Endothelial cell (in vitro differentiated cells): ENCODE measurements around the gene LGR6. TPM values are rescaled to one million over a fixed set of nuclear protein-coding genes. Genes with fewer than 3 reads are reported as not detected.

ENCODE experiments used
- DNase-seq: peaks from one replicate; pipeline ENCODE4 v3.0.0; 2021; ENCODE audit warnings: low spot score
- H3K27ac Mint-ChIP-seq: one replicate; pipeline ENCODE4 v1.8.0; 2021; ENCODE audit warnings: mixed read lengths, inconsistent platforms; ENCODE audit not compliant: unreplicated experiment
- H3K27me3 Mint-ChIP-seq: one replicate; pipeline ENCODE4 v1.8.0; 2021; ENCODE audit warnings: mild to moderate bottlenecking, moderate library complexity, mixed read lengths, inconsistent platforms; ENCODE audit not compliant: unreplicated experiment
- H3K36me3 Mint-ChIP-seq: one replicate; pipeline ENCODE4 v1.8.0; 2021; ENCODE audit warnings: mild to moderate bottlenecking, low read depth, mixed read lengths, inconsistent platforms; ENCODE audit not compliant: unreplicated experiment
- H3K4me1 Mint-ChIP-seq: one replicate; pipeline ENCODE4 v1.8.0; 2021; ENCODE audit warnings: mild to moderate bottlenecking, mixed read lengths, inconsistent platforms; ENCODE audit not compliant: unreplicated experiment
- H3K4me3 Mint-ChIP-seq: one replicate; pipeline ENCODE4 v1.8.0; 2021; ENCODE audit warnings: mild to moderate bottlenecking, mixed read lengths, inconsistent platforms; ENCODE audit not compliant: unreplicated experiment
- H3K9me3 Mint-ChIP-seq: one replicate; pipeline ENCODE4 v1.8.0; 2021; ENCODE audit warnings: mixed read lengths, inconsistent platforms; ENCODE audit not compliant: unreplicated experiment
- CTCF ChIP-seq: fragments of 200-600 bp; sonication (generic); IDR thresholded peaks from one replicate; pipeline ENCODE4 v1.5.0; 2021; ENCODE audit warnings: antibody characterized with exemption; ENCODE audit not compliant: unreplicated experiment
- total RNA-seq: library from RNA; stranded (reverse); fragmentation: NEBNext Ultra II Directional; extraction: Animal tissue kit (Norgen Biotek cat#: 25700); gene quantifications from one replicate; pipeline ENCODE4 v1.2.1, GENCODE V29; 2021; ENCODE audit not compliant: unreplicated experiment

The LGR6 gene
- total RNA-seq, 1 donor from 2014 or later = 0.23 TPM

GRCh38 chr1:202241376-202242079, 47.9 kb downstream of the LGR6 start:
- peaks cover 2% of the 10 kb centered on the region for H3K27me3 Mint-ChIP-seq
- no peak for TF ChIP-seq CTCF
- no peaks in the 10 kb centered on the region for H3K4me1 Mint-ChIP-seq
- no peak overlapping the region for H3K4me3 Mint-ChIP-seq
- DNase-seq = no peak
- H3K9me3 Mint-ChIP-seq = no peaks in the 10 kb centered on the region
- H3K36me3 Mint-ChIP-seq = no peaks in the 10 kb centered on the region
- H3K27ac Mint-ChIP-seq = no peak overlapping the region

GRCh38 chr1:202242080-202242419, 48.5 kb downstream of the LGR6 start:
- H3K36me3 Mint-ChIP-seq = no peaks in the 10 kb centered on the region
- H3K27ac Mint-ChIP-seq = no peak overlapping the region
- H3K4me3 Mint-ChIP-seq = no peak overlapping the region
- no peak for TF ChIP-seq CTCF
- H3K9me3 Mint-ChIP-seq = no peaks in the 10 kb centered on the region
- H3K27me3 Mint-ChIP-seq = peaks cover 2% of the 10 kb centered on the region
- DNase-seq = no peak
- H3K4me1 Mint-ChIP-seq = no peaks in the 10 kb centered on the region

GRCh38 chr1:202243006-202243405, 49.4 kb downstream of the LGR6 start:
- H3K27me3 Mint-ChIP-seq = peaks cover 4% of the 10 kb centered on the region
- no peaks in the 10 kb centered on the region for H3K9me3 Mint-ChIP-seq
- no peak for TF ChIP-seq CTCF
- H3K4me3 Mint-ChIP-seq = no peak overlapping the region
- H3K27ac Mint-ChIP-seq = no peak overlapping the region
- no peaks in the 10 kb centered on the region for H3K36me3 Mint-ChIP-seq
- no peak for DNase-seq
- no peaks in the 10 kb centered on the region for H3K4me1 Mint-ChIP-seq

GRCh38 chr1:202244841-202245261, 51.3 kb downstream of the LGR6 start:
- Mint-ChIP-seq H3K9me3 (no peaks in the 10 kb centered on the region), H3K4me3 (no peak overlapping the region), H3K36me3 (no peaks in the 10 kb centered on the region), H3K4me1 (peaks cover 3% of the 10 kb centered on the region), H3K27ac (no peak overlapping the region), H3K27me3 (peaks cover 2% of the 10 kb centered on the region)
- DNase-seq = no peak
- TF ChIP-seq CTCF = no peak

GRCh38 chr1:202245391-202245790, 51.8 kb downstream of the LGR6 start:
- TF ChIP-seq CTCF = no peak
- Mint-ChIP-seq H3K9me3 (no peaks in the 10 kb centered on the region), H3K4me1 (peaks cover 5% of the 10 kb centered on the region), H3K27me3 (peaks cover 1% of the 10 kb centered on the region), H3K36me3 (no peaks in the 10 kb centered on the region), H3K4me3 (no peak overlapping the region), H3K27ac (no peak overlapping the region)
- no peak for DNase-seq
